ENCODE data around the gene KDM2A. TPM values are rescaled to one million over a fixed set of nuclear protein-coding genes. Genes with fewer than 3 reads are reported as not detected.

The KDM2A gene
- polyA plus RNA-seq, 4 donors: 72.3 to 82.1 (median 75.9) TPM

DNA sequence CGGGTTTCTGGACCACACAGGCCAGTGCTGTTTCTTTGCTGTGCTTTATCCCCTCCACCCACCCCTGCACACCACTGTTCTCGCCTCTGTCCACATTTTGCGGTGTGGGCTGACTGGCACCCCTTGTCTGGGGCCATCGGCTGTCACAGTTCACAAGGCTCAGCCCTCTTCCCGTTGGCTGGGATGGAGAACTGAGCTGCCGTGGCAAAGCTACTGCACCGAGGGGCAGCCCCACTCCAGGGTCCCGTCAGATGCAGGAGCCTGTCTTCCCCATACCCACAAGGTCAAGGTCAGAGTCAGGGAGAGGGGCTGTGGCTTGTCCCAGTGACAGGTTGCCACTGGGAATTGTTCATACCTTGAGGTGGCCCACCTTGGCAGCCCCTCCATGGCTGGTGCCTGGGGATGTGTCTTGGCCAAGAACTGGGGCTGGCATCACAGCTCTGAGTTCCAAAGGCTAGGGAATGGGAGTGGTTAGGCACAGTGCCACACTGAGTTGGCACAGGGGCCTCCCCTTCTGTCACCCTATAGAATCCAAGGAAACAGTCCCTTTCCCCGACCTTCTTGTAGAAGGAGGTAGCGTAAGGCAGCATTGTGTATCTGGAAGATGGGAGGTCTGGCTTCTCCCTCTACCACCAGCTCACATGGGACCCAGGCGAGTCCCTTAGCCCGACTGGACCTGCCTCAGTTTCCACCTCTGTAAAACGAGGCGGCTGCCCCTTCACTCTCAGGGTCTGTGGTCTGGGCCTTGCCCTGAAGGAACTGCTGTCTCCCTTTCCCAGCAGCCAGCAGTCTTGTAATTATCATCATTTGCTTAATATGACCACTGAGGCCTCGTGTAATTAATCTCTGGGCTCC, 150.6 kb downstream of the KDM2A start:
- DNase-seq (ENCODE audit: low read depth in 4 of 4, low spot score in 3 of 4): no peak

GRCh38 chr11:67270256-67271204, 151.5 kb downstream of the KDM2A start:
- no peak for DNase-seq (ENCODE audit: low read depth in 4 of 4, low spot score in 3 of 4)

DNA sequence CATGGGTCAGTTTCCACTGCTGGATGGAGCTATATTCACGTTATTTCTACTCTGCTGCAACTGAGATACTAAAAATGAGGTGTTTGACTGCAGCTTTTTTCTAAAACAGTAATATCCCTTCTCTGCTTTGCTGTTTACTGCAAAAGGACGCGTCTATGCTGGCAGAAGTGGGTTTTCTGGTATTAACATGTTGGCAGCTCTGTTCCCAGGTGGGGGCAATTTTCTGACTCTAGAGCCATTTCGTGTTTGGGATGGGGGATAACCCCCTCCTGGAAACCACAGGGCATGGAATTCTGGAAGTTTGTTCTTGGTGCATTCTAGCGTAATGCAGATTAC, 152.1 kb downstream of the KDM2A start:
- no peak for DNase-seq (ENCODE audit: low read depth in 4 of 4, low spot score in 3 of 4)

GRCh38 chr11:67271541-67272284, 152.7 kb downstream of the KDM2A start:
- no peak for DNase-seq (ENCODE audit: low read depth in 4 of 4, low spot score in 3 of 4)

DNA sequence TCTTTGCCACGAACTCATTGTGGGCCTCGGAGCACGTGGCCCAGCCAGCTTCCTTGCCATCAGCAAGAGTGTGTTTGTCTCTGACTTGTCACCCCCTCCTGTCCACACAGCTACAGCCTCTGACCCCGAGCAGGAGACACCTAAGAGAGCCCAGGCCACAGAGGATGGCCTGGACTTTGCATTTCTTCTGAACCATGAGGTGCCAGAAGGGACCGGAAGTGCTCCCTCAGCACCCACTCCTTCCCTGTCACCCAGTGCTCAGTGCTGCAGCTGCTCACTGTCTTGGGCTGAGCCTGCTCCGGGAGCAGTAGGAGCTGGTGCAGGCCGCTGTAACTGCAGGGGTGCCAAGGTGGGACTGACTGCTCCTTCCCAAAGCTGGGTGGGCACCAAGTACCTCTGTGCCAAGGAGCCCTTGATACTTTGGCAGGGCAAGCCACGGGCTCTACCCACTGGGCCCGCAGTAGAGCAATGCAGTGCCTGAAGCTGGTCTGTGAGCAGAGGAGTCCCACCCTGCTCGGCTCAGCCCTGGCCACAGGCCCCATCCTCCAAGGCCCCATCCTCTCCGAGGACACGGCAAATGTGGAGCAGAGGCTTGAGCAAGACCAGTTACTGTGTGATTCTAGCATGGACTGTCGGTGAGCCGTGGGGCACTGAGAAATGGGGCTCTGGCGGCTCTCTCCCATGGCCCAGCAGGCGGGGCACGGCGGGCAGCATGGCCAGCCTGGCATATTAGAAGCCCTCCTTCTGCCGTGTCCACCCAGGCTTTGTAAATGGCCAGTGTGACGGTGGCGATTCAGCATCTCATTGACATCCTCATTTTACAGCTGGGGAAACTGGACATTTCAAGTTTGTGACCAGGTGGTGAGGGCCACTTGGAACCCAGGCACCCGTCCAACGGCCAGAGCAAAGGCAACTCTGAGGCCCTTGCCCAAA, 153.5 kb downstream of the KDM2A start:
- no peak for DNase-seq (ENCODE audit: low read depth in 4 of 4, low spot score in 3 of 4)

- DNase-seq (ENCODE audit: low read depth in 4 of 4, low spot score in 3 of 4): no peak
These were observed 154.4 kb downstream of the KDM2A start for GRCh38 chr11:67273260-67273990.

DNA sequence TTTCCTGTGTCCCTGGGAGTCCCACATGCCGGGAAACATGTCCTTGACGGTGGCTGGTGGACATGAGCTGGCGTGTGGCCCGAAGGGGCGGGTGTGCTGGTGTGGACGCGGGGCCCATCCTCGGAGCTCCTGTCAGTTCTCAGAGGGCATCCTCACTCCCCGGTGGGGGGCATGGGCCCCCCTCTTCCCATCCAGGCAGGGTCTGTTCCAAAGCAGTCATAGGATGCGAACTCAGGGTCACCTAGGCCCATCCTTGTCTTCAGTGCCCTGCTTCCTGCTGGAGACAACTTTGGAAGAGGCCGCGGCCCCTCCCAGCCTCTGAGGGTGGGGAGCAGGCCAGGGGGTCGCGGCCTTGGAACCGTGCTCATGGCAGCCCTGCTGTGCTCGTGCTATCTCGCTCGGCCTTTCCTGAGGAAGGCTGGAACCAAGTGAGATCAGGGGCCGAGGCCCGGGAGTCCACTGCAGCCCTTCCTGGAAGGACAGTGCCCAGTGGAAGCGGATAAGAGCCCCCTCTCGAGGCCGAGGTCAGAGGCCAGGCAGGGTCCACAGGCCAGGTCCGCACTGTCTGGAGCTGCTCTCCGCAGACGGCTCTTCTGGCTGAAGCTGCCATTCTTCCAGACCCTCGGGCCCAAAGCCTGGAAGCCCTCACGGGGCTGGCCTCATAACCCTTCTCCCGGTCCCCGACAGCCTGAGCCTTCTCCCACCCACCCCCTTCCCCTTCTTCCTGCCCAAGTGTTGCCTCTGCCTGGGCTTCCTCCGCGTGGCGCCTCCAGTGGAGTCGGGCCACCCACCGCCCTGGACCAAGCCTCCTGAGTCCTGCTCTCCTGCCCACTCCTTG, 155.9 kb downstream of the KDM2A start:
- no peak for DNase-seq (ENCODE audit: low read depth in 4 of 4, low spot score in 3 of 4)

DNA sequence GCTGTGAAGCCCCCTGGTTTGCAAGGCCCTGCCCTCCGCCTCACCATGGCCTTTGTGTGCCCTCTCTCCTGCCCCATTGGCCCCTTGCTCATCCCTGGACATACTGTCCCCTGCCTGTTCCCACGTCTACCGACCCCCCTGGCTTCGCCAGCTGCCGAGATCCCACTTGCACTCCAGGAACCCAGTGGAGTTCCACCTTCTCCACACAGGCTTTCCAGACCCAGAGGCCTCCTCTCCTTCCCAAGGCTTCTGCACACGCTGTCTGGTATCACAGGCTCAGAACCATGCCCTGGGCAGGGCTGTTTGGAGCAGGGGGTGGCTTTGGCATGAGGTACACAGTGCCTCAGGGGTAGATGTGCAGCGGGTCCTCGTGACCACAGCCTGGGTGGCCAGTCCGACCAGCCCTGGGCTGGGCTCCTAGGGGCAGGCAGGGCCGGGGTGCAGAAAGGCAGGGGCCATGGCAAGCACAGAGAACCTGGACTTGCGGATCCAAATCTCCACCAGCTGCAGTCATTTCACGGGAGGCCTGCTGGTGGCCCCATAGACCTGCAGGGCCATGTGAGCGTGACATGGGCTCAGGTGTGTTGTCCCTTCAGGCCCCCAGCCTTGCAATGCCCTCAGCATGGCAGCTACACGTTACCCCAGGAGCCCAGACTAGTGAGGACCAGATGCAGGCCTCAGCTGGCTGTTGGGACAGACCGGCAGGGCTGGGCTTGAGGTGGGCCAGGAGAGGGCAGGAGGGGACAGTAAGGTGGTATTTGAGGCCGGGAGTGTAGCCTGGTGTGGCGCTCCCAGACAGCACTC, 156.7 kb downstream of the KDM2A start:
- DNase-seq (ENCODE audit: low read depth in 4 of 4, low spot score in 3 of 4): no peak

GRCh38 chr11:67276781-67277230, 157.7 kb downstream of the KDM2A start:
- DNase-seq (ENCODE audit: low read depth in 4 of 4, low spot score in 3 of 4): no peak

DNA sequence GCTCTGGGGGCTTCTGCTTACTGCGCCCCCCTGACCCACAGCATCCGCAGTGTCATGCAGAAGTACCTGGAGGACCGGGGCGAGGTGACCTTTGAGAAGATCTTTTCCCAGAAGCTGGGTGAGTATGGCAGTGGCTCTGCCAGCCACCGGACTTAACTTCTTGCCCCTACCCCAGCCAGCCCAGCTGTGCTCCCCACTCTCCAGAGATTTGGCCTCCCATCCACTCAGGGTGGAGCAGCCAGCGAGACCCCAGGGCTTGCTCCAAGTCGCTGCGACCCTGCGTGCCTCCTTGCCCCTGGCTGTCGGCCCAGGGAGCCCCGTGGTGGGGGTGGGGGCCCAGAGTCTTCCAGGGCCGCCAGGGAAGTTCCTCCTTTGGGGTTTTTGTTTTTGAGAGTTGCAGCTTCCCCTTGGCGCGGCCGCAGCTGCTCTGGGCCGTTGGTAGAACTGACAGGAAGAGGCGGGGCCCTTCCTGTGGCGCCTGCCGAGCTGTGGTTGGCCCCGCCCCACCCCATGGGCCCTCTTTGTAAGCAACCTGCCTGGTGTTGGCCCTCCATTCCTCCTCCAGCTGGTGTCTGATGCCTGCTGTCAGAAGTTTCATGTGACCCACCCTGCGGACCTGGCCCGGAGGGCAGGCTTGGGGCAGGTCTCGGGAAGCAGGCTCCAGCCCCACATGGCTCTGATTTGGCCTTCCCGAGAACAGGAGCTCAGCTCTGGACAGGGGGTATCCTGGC, 158.3 kb downstream of the KDM2A start:
- no peak for DNase-seq (ENCODE audit: low read depth in 4 of 4, low spot score in 3 of 4)

DNA sequence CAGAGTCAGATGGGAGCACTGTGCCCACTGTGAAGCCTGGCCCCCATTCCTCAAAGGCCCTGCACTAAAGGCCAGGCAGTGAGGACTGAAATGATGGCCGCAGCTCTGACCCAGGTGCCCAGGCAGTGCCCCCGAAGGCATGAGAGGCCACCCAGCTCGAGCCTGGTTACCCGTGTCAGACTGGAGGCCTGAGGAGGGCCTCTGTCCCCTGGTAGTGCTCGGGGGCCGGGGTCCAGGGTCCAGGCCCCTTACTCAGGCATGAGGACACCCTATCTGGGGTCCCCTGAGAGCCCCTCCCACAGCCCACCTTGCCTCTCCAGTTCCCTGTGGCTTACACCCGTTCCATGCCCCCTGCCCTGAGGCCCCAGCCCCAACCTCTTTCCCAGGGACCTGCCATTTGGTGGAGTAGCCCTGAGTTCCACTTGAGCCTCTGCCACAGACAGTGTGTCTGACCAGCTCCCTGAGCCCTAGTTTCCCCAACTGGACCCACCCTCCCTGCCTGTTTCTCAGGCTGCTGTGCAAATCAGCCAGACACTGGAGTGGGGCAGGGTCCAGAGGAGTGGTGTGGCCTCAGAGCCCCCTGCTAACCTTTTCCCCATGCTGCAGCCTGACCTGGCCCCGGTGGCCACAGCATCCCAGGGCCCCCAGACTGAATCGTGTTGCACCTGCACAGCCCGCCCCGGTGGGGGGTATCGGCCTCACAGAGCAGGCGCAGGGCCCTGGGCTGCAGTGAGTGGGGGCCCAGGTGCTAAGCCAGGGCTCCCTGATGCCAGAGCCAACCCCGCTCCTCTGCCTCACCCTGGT, 159.3 kb downstream of the KDM2A start:
- no peak for DNase-seq (ENCODE audit: low read depth in 4 of 4, low spot score in 3 of 4)

GRCh38 chr11:67278939-67279588, 160.0 kb downstream of the KDM2A start:
- no peak for DNase-seq (ENCODE audit: low read depth in 4 of 4, low spot score in 3 of 4)

DNA sequence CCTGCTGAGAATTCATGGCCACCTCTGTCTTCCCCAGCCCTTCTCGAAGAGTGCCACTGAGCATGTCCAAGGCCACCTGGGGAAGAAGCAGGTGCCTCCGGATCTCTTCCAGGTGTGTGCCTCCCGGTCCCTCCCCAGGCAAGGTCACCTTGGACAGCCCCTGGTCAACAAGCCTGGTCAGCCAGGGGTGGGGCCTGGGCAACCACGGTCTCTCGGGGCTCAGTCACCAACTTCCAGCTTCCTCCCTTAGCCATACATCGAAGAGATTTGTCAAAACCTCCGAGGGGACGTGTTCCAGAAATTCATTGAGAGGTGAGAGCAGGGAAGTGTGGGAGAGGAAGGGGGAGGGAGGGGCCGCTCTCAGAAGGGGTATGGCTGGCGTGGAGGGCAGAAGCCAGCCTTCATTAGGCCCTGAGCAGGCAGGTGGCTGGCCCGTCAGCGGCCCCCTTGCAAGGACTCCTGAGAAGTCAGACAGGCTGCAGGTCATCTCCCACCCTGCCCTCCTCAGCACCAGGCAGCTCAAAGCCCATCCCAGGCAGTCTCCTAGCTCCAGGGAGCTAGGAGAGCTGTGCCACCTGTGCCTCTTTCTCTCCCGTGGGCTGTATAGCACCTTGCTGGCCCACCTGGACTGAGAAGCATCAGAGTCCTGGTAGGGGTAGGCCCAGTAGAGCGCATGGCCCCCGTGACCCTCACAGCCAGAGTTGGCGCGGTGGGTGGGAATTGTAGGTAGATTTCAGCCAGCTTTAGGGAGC, 160.7 kb downstream of the KDM2A start:
- no peak for DNase-seq (ENCODE audit: low read depth in 4 of 4, low spot score in 3 of 4)

- DNase-seq (ENCODE audit: low read depth in 4 of 4, low spot score in 3 of 4): no peak
These were observed 161.3 kb downstream of the KDM2A start for GRCh38 chr11:67280341-67280787.

Measured in right renal pelvis (tissue), 4 donors.